MM.1S (cell line): ENCODE data around the gene ZNF79.

Experiments
- DNase-seq: peaks from one replicate; pipeline ENCODE4 v3.0.0-alpha.2; 2015
- H2AFZ ChIP-seq: fragments of 300-600 bp; sonication (generic); 2 replicates; pipeline ENCODE4 v1.6.0; 2016; ENCODE audit warnings: antibody characterized with exemption, low read length
- H3F3A ChIP-seq: fragments of 300-600 bp; sonication (generic); 2 replicates; pipeline ENCODE4 v1.6.1; 2016; ENCODE audit warnings: mild to moderate bottlenecking, antibody characterized with exemption, low read length, moderate library complexity, mixed read lengths; ENCODE audit not compliant: insufficient read depth
- H3K27ac ChIP-seq: fragments of 300-600 bp; sonication (generic); 2 replicates; pipeline ENCODE4 v1.5.1; 2016; ENCODE audit warnings: mild to moderate bottlenecking, low read length
- H3K27me3 ChIP-seq: fragments of 300-600 bp; sonication (generic); replicated peaks from 2 replicates; pipeline ENCODE4 v1.6.0; 2016; ENCODE audit warnings: low read length; ENCODE audit not compliant: insufficient read depth
- H3K36me3 ChIP-seq: fragments of 300-600 bp; sonication (generic); replicated peaks from 2 replicates; pipeline ENCODE4 v1.6.1; 2016; ENCODE audit warnings: mild to moderate bottlenecking, low read length, mixed read lengths; ENCODE audit not compliant: insufficient read depth
- H3K4me1 ChIP-seq: fragments of 300-600 bp; sonication (generic); 2 replicates; pipeline ENCODE4 v1.6.1; 2016; ENCODE audit warnings: low read length, mixed read lengths
- H3K4me2 ChIP-seq: fragments of 300-600 bp; sonication (generic); 2 replicates; pipeline ENCODE4 v1.6.0; 2016; ENCODE audit warnings: low read depth, low read length
- H3K4me3 ChIP-seq: fragments of 300-600 bp; sonication (generic); 2 replicates; pipeline ENCODE4 v1.5.1; 2016; ENCODE audit warnings: low read length, mixed read lengths
- H3K79me2 ChIP-seq: fragments of 300-600 bp; sonication (generic); 2 replicates; pipeline ENCODE4 v1.6.1; 2016; ENCODE audit warnings: mixed run types, low read length, mixed read lengths
- H3K9ac ChIP-seq: fragments of 300-600 bp; sonication (generic); 2 replicates; pipeline ENCODE4 v1.6.1; 2016; ENCODE audit warnings: low read length, mixed read lengths
- H3K9me2 ChIP-seq: fragments of 300-600 bp; sonication (generic); replicated peaks from 2 replicates; pipeline ENCODE4 v1.6.1; 2016; ENCODE audit warnings: mild to moderate bottlenecking, low read length, mixed read lengths; ENCODE audit not compliant: insufficient read depth
- H3K9me3 ChIP-seq: fragments of 300-600 bp; sonication (generic); replicated peaks from 2 replicates; pipeline ENCODE4 v1.6.1; 2016; ENCODE audit warnings: mild to moderate bottlenecking, low read length, mixed read lengths; ENCODE audit not compliant: insufficient read depth
- H4K20me1 ChIP-seq: fragments of 300-600 bp; sonication (generic); 2 replicates; pipeline ENCODE4 v1.6.1; 2016; ENCODE audit warnings: mild to moderate bottlenecking, low read length, moderate library complexity, mixed read lengths; ENCODE audit not compliant: insufficient read depth
- CTCF ChIP-seq: fragments of 300-600 bp; sonication (generic); IDR thresholded peaks from 2 replicates; pipeline ENCODE4 v1.5.1; 2016; ENCODE audit warnings: antibody characterized with exemption, low read length, mixed read lengths
- EZH2 ChIP-seq: fragments of 300-600 bp; sonication (generic); optimal IDR thresholded peaks from 2 replicates; pipeline ENCODE3; 2017; ENCODE audit warnings: low read depth, mild to moderate bottlenecking, antibody characterized with exemption, low read length, mixed read lengths
- EZH2phosphoT487 ChIP-seq: fragments of 300-600 bp; sonication (generic); IDR thresholded peaks from 2 replicates; pipeline ENCODE4 v1.6.1; 2018; ENCODE audit warnings: antibody characterized with exemption, low read length

Gene ZNF79

GRCh38 chr9:127451858-127452656, 27.9 kb downstream of the ZNF79 start:
- Histone ChIP-seq H3K9me2 (no peaks in the 10 kb centered on the region), H3K27me3 (no peaks in the 10 kb centered on the region), H3K4me1 (peaks cover 12% of the 10 kb centered on the region), H4K20me1 (peaks cover 32% of the 10 kb centered on the region), H3K4me3 (peak overlapping the region; percentile 88), H3K36me3 (peaks cover 16% of the 10 kb centered on the region), H3K4me2 (peak overlapping the region; percentile 90), H3F3A (peaks cover 40% of the 10 kb centered on the region), H3K27ac (peak overlapping the region; percentile 83; the same call in 1 of the 2 replicates), H3K9ac (peak overlapping the region; percentile 94), H3K9me3 (no peaks in the 10 kb centered on the region), H3K79me2 (peaks cover 47% of the 10 kb centered on the region), H2AFZ (peak overlapping the region; percentile 99)
- no peak for TF ChIP-seq EZH2
- 0 out of 2 replicates have a peak, but pooled peaks have one; percentile 6 for TF ChIP-seq CTCF
- DNase-seq, result peak; percentile 40

- Histone ChIP-seq H3K79me2 (peaks cover 45% of the 10 kb centered on the region), H3K27ac (no peak overlapping the region), H3K9ac (no peak overlapping the region)
Observed at GRCh38 chr9:127452691-127453090, 28.5 kb downstream of the ZNF79 start.

GRCh38 chr9:127455324-127455992, 31.3 kb downstream of the ZNF79 start:
- no peaks in the 10 kb centered on the region for H3K9me3 ChIP-seq
- no peaks in the 10 kb centered on the region for H3K27me3 ChIP-seq
- no peak overlapping the region for H2AFZ ChIP-seq
- no peak for DNase-seq
- peaks cover under 1% of the 10 kb centered on the region; the same call in 1 of the 2 replicates for H4K20me1 ChIP-seq
- peaks cover 4% of the 10 kb centered on the region; the same call in 1 of the 2 replicates for H3K4me1 ChIP-seq
- TF ChIP-seq CTCF (peak; percentile 45), EZH2 (no peak), EZH2phosphoT487 (no peak)
- H3K4me3 ChIP-seq, result no peak overlapping the region
- no peak overlapping the region for H3K4me2 ChIP-seq
- peaks cover 7% of the 10 kb centered on the region for H3F3A ChIP-seq
- H3K27ac ChIP-seq, result no peak overlapping the region
- H3K79me2 ChIP-seq, result peaks cover 17% of the 10 kb centered on the region
- H3K9ac ChIP-seq, result no peak overlapping the region
- no peaks in the 10 kb centered on the region for H3K9me2 ChIP-seq
- H3K36me3 ChIP-seq, result 0 out of 2 replicates have a peak, but pooled peaks cover under 1% of the 10 kb centered on the region

More at GRCh38 chr9:127452691-127453090, 28.5 kb downstream of the ZNF79 start:
- H3K27me3 ChIP-seq, result no peaks in the 10 kb centered on the region
- DNase-seq, result no peak
- H3K9me3 ChIP-seq, result no peaks in the 10 kb centered on the region
- no peak for TF ChIP-seq EZH2
- no peak for TF ChIP-seq CTCF
- no peak for TF ChIP-seq EZH2phosphoT487
- H3F3A ChIP-seq, result peaks cover 34% of the 10 kb centered on the region
- peak overlapping the region; percentile 90; the same call in 1 of the 2 replicates for H3K4me2 ChIP-seq
- H3K36me3 ChIP-seq, result peaks cover 12% of the 10 kb centered on the region; the same call in 1 of the 2 replicates
- no peaks in the 10 kb centered on the region for H3K9me2 ChIP-seq
- peaks cover 12% of the 10 kb centered on the region for H3K4me1 ChIP-seq
- H4K20me1 ChIP-seq, result peaks cover 28% of the 10 kb centered on the region
- no peak overlapping the region for H3K4me3 ChIP-seq
- no peak overlapping the region for H2AFZ ChIP-seq
